Inferior parietal cortex (tissue), 1 donor: ENCODE results near the gene CFAP53.
A peak's percentile ranks its signal among the peaks of the same experiment; 100 is the strongest.
"Not testable (repeated sequence)": the region's sequence is repeated elsewhere in the genome, so short reads cannot be mapped to it uniquely, and the experiment has no call there.

Source experiments
- DNase-seq: peaks from one replicate; pipeline ENCODE4 v3.0.0-alpha.2; 2016; ENCODE audit errors: extremely low spot score

Gene CFAP53

DNA sequence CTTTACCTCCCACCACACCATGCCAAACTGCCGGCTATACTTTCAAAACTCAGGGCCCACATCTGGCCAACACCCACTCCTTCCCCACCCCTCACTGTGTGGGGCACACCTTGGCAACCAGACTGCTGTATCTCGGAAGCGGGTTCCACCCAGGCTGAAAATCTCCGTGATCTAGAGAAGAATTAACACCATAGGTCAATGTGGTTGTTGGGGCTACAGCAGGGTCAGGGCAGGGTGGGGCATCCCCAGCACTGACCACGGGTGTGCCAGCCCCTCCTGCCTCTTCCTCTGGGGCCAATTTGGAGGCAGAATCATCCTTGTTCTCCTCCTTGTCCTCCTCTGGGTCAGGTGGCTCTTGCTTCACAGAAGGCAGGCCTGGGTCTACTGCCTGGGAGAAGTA lies 6.3 kb upstream of the CFAP53 start:
- DNase-seq, result no peak

- no peak for DNase-seq
Measured at GRCh38 chr18:50268022-50268747, 1.9 kb upstream of the CFAP53 start.

GRCh38 chr18:50262977-50263376 lies 3.3 kb downstream of the CFAP53 start:
- DNase-seq, result no peak

- no peak for DNase-seq
Measured at GRCh38 chr18:50250935-50251334, 15.4 kb downstream of the CFAP53 start.

- DNase-seq, result no peak
Measured at GRCh38 chr18:50249576-50249975, 16.7 kb downstream of the CFAP53 start.

GRCh38 chr18:50247561-50247960 lies 18.7 kb downstream of the CFAP53 start:
- no peak for DNase-seq

DNA sequence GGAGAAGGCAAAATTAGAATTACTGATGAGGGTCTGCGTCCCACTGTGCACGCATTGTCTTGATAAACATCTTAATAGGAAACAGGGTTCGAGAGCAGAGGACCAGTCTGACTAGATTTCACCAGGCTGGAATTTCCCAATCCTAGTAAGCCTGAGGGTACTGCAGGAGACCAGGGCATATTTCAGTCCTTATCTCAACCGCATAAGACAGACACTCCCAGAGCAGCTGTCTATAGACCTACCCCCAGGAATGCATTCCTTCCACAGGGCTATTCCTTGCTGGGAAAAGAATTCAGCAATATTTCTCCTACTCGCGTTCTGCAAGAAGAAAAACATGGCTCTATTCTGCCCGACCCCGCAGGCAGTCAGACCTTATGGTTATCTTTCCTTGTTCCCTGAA lies 24.5 kb downstream of the CFAP53 start:
- not testable (repeated sequence) for DNase-seq

- DNase-seq, result no peak
Measured at GRCh38 chr18:50240080-50240563, 26.2 kb downstream of the CFAP53 start.

- no peak for DNase-seq
Measured at GRCh38 chr18:50232419-50232818, 33.9 kb downstream of the CFAP53 start.

GRCh38 chr18:50231621-50232020 lies 34.7 kb downstream of the CFAP53 start:
- peak; percentile 13 for DNase-seq

DNA sequence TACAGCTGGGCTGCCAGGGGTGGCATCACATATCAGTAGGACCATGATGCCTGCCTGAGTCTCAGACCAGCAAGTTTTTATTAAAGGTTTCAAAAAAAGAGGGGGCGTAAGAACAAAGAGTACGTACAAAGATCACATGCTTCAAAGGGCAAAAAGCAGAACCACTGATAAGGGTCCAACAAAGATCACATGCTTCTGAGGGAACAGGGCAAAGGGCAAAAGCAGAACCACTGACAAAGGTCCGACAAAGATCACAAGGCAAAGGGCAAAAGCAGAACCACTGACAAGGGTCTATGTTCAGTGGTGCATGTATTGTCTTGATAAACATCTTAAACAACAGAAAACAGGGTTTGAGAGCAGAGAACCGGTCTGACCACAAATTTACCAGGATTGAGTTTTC lies 46.0 kb downstream of the CFAP53 start:
- not testable (repeated sequence) for DNase-seq

DNA sequence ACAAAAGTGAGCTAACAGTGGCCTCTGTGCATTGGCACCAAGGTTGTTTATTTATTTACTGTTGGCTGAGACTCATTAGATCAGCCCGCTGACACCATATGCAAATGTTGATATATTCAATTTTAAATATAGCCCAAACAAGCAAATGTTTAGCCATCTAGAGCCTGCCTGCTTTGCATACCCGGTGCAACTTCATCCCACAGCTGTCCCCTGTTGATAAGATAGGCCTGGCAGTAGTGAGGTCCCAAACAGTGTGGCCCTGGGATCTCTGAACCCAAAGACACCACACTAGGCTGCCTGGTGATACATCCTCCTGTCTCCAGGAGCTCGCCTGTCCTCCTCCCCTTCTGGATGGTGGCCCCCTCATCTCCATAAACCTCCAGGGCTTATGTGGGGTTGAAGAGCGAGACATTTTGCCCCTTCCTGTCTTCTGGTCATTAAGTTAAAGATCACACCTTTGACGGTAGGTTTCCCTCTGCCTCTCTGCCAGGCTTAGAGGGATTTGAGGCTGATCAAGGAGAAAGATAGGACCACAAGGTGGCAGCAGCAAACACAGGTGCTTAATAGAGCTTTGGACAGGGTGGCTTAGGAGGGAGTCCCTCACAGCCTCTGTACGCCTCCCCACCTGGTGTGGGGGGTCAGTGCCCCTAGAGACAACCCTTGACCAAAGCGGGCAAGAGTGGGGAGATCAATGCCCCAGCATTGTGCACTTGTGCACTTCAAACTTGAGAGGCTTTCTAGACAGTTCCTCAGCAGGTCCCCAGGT lies 47.7 kb downstream of the CFAP53 start:
- DNase-seq, result peak; percentile 9

DNA sequence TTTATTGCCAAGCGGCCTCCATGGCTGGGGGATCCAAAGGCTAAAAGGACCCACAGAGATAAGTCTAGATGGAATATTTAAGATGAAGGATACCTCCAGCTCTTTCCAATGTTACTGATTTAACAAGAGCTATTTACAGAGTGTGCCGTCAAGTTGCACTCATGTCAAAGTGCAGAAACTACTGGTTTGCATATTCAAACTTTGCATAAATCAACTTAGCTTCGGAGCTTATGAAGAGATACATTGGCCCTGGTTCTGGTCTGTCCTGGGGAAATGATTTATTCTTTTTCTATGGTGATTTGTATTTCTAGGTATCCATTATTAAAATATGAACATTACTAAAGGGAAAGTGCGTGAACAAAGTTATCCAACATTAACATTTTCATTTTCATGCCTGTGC lies 57.0 kb downstream of the CFAP53 start:
- DNase-seq, result no peak

GRCh38 chr18:50207722-50208121 lies 58.6 kb downstream of the CFAP53 start:
- DNase-seq, result no peak

GRCh38 chr18:50203801-50204604 lies 62.3 kb downstream of the CFAP53 start:
- DNase-seq, result peak; percentile 75

GRCh38 chr18:50201476-50202018 lies 64.7 kb downstream of the CFAP53 start:
- DNase-seq, result no peak

- no peak for DNase-seq
Measured at GRCh38 chr18:50199921-50200320, 66.4 kb downstream of the CFAP53 start.

- no peak for DNase-seq
Measured at GRCh38 chr18:50199346-50199855, 66.9 kb downstream of the CFAP53 start.

DNA sequence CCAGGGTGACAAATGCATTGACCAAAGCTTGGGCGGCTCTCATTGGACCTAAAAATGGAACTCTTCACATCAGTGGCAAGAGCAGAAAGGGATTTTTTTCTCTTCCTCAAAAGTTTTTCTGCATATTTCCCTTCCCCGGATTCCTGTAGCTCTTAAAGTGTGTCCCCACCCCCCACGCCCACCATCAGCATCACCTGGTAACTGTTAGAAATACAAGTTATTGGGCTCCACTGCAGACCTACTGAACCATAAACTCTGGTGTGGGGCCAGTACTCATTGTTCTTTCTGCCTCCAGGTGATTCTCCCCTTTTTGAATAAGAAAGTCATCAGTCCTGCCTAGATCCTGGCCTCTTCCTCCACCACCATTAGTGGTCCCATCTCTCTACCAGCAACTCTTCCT lies 70.0 kb downstream of the CFAP53 start:
- DNase-seq, result no peak

- no peak for DNase-seq
Measured at GRCh38 chr18:50195689-50196088, 70.6 kb downstream of the CFAP53 start.

GRCh38 chr18:50194631-50195532 lies 71.4 kb downstream of the CFAP53 start, which contains the start of gene MYO5B:
Gene MYO5B, minus strand, starts transcription at chr18:50195147. Its CDS starts 354 bp downstream, at chr18:50194793.
- DNase-seq, result no peak
